ENCODE data around the gene CTSS.

Gene CTSS

DNA sequence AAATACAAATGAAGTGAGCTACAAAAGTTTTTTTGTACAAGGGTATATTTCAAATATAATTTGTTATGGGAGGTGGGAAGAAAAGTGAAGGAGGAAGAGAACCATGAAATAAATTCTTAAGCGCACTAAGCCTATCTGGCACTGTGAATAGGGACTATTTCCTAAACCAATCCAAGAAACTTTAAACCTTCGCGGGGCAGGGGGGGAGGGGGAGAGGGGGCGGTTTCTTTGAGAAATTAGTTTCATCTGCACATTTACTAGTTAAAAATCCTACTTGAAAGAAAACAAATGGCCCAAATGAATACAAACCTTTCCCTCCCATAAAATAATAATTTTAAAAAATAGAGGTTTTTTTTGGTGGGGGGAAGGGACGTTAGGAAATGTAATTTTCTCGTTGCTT lies 69.0 kb downstream of the CTSS start:
- no peak for DNase-seq

DNA sequence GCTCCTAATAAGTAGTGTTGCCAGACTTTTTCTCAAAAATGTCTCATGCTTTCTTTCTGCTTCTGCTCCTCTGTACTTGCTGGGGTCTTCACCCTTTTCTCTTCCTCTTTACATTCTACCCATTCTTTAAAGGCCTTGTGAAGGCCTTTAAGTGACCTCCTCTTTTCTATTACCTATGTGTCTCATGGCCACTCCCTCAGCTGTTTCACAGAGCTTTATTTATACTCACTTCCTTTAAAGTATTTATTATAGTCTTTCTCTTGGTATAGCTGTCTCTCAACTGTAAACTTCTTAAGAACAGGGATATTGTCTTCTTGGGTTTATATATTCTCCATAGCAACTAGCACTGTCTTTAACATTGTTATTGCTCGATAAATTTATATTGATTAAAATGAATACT lies 69.4 kb downstream of the CTSS start:
- no peak for DNase-seq

DNA sequence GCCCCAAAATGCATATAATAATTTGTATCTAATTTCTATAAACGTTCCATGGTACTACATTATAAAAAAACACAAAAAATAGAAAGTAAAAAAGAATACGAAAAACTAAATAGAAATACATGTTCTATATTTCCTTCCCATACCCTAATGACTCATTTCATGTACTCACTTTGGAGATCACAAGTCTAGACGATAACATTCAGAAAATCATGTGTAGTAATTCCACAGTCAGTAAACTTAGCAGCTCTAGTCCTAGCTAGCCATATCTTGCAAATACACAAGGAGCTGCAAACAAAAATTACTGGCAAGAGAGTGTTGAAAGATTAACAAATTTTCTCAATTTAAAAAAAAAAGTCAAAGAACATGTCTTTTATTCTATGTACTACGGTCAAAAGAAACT lies 70.0 kb downstream of the CTSS start:
- no peak for DNase-seq

DNA sequence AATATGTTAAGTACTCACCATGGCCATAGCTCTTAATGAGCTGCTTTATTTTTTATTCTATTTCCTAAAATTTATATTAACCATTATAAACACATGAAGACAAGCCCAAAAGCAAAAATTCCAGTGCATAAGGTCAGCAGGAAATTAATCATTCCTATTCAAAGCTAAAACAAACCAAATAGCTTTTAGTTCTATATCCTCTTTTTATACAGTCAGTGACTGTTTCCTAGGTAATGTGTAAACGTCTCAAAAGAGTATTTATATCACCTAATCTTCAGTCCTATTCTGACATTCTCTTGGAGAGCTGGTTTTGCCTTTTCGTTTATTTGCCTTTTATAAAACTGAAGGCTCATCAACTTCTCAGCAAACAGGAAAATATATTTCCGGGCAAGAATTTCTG lies 72.9 kb downstream of the CTSS start:
- DNase-seq: no peak

DNA sequence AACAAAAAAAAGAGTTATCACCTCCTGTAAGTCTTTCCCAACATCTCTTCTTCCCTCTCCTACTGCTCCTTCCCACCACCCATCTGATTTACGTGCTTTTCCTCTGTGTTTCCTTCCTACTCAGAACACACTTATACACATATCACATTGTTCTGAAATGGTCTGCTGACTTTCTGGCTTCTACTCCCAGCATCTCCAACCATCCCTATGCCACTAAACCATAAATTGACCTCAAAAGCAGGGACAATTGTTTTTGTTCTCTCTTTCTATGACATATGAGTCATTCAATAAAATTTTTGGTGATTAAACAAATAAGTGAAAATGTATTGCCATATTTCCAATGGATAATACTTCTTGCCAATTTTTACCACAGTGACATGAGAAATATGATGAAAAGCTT lies 76.8 kb downstream of the CTSS start:
- DNase-seq: no peak

DNA sequence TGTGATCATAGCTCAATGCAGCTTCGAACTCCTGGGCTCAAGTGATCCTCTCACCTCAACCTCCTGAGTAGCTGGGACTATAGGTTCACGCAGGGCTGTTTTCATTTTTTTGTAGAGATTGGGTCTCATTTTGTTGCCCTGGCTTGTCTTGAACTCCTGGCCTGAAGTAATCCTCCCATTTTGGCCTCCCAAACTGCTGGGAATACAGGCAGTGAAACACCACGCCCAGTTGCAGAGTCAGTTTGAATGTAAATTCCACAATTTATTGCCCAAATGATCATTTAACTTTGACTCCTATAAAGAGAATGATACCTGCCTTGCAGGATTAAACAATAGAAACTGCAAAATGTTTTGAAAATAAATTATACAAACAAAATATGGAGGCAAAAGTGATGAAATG lies 79.3 kb downstream of the CTSS start:
- DNase-seq: no peak

DNA sequence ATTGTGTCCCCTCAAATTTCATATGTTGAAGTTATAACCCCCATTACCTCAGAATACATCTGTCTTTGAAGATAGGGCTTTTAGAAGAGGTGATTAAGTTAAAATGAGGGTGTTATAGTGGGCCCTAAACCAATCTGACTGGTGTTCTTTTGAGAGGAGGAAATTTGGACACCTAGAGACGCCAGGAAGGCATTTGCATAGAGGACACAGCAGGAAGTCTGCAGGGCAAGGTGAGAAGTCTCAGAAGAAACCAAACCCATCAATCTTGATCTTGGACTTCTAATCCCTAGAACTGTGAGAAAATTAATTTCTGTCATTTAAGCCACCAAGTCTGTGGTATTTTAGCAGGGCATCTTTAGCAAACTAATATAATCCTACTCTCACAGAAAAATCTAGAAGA lies 81.7 kb downstream of the CTSS start:
- DNase-seq: no peak
